GM21528 (cell line): Measurements from ENCODE around the gene HNRNPU.

Source experiments
- ATAC-seq: cut with Tn5 transposase; IDR thresholded peaks from one replicate; pipeline ENCODE4 v1.9.1; 2021; ENCODE audit warnings: mild to moderate bottlenecking, moderate library complexity; ENCODE audit not compliant: unreplicated experiment, low FRiP score

HNRNPU gene

GRCh38 chr1:244863491-244864252 is 671 bp downstream of the HNRNPU start:
- peak; percentile 44 for ATAC-seq

- peak; percentile 54 for ATAC-seq
Measured at GRCh38 chr1:244862699-244863490, 1.4 kb downstream of the HNRNPU start.

GRCh38 chr1:244862354-244862698 is 2.0 kb downstream of the HNRNPU start:
- no peak for ATAC-seq

- ATAC-seq = no peak
Measured at GRCh38 chr1:244861683-244862082, 2.7 kb downstream of the HNRNPU start.

- ATAC-seq = no peak
Measured at GRCh38 chr1:244860914-244861610, 3.3 kb downstream of the HNRNPU start.

- no peak for ATAC-seq
Measured at GRCh38 chr1:244860078-244860477, 4.3 kb downstream of the HNRNPU start.

GRCh38 chr1:244858357-244858756 is 6.0 kb downstream of the HNRNPU start:
- no peak for ATAC-seq

- ATAC-seq = no peak
Measured at GRCh38 chr1:244857761-244858160, 6.6 kb downstream of the HNRNPU start.

GRCh38 chr1:244854865-244855578 is 9.3 kb downstream of the HNRNPU start:
- ATAC-seq = no peak

- no peak for ATAC-seq
Measured at GRCh38 chr1:244854166-244854565, 10.2 kb downstream of the HNRNPU start.

- no peak for ATAC-seq
Measured at GRCh38 chr1:244852694-244853093, 11.6 kb downstream of the HNRNPU start.

- ATAC-seq = no peak
Measured at GRCh38 chr1:244851546-244852231, 12.7 kb downstream of the HNRNPU start.

- ATAC-seq = no peak
Measured at GRCh38 chr1:244850896-244851295, 13.4 kb downstream of the HNRNPU start.

GRCh38 chr1:244850099-244850852 is 14.1 kb downstream of the HNRNPU start:
- ATAC-seq = no peak

- no peak for ATAC-seq
Measured at GRCh38 chr1:244849189-244849866, 15.0 kb downstream of the HNRNPU start.

GRCh38 chr1:244846653-244847052 is 17.7 kb downstream of the HNRNPU start:
- no peak for ATAC-seq

- ATAC-seq = no peak
Measured at GRCh38 chr1:244844155-244845121, 19.9 kb downstream of the HNRNPU start.
